ENCODE results near the gene PTPN4.
A peak's percentile ranks its signal among the peaks of the same experiment; 100 is the strongest.
"Not testable (repeated sequence)": the region's sequence is repeated elsewhere in the genome, so short reads cannot be mapped to it uniquely, and the experiment has no call there.

Gene PTPN4

DNA sequence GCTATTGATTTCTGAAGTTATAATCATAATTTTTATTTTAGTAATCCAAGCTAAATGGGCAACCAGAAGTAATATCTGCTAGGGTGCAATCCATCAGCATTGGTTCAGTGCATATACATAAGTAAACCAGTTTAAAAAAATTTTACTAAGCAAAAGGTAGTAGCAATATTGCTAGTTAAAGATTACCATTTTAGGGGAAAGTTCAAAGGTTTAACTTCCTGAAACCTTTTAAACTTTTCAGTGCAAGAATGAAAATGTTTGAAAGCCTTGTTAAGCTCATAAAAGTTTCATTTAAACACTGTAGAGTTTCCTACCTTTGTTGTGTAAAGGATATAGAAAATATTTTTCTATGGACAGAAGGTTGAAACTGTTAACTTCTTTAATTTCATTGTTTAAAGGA, 222.2 kb downstream of the PTPN4 start:
- DNase-seq = no peak

GRCh38 chr2:119982506-119982905, 222.8 kb downstream of the PTPN4 start:
- no peak for DNase-seq

DNA sequence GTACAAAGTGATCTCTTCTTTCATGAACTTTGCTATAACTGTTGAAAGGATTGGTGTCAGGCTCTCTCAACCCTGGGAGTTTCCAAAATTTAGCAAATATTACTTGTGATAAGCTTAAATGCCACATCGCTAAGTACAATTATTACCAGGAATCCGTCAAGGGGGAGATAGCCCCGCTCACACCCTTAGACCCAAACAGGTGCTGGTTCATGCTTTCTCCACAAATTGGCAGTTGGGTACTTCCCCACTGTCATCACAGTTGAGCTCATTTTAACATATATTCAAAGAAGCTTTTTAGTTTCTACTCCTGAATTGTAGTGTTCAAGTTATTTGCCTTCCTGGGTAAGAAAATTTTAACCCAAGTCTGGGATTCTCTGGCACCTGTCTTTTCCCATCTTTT, 223.4 kb downstream of the PTPN4 start:
- DNase-seq = no peak

DNA sequence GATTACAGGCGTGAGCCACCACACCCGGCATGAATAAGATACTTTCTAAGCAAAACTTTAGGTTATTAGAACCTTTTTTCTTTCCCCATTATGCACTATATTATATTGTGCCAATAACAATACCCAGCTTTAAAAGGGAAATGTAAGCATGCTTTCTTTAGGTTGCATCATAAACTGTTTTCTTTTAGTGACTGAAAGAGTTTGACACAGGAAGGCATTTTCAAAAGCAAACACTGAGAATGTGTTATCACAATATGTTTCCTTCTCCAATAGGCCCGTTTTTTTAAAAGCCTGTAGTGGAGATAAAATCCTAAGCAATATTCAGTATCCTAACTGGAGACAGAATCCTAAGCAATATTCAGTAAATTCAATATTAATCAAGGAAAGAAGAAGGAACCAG, 236.4 kb downstream of the PTPN4 start:
- no peak for DNase-seq

DNA sequence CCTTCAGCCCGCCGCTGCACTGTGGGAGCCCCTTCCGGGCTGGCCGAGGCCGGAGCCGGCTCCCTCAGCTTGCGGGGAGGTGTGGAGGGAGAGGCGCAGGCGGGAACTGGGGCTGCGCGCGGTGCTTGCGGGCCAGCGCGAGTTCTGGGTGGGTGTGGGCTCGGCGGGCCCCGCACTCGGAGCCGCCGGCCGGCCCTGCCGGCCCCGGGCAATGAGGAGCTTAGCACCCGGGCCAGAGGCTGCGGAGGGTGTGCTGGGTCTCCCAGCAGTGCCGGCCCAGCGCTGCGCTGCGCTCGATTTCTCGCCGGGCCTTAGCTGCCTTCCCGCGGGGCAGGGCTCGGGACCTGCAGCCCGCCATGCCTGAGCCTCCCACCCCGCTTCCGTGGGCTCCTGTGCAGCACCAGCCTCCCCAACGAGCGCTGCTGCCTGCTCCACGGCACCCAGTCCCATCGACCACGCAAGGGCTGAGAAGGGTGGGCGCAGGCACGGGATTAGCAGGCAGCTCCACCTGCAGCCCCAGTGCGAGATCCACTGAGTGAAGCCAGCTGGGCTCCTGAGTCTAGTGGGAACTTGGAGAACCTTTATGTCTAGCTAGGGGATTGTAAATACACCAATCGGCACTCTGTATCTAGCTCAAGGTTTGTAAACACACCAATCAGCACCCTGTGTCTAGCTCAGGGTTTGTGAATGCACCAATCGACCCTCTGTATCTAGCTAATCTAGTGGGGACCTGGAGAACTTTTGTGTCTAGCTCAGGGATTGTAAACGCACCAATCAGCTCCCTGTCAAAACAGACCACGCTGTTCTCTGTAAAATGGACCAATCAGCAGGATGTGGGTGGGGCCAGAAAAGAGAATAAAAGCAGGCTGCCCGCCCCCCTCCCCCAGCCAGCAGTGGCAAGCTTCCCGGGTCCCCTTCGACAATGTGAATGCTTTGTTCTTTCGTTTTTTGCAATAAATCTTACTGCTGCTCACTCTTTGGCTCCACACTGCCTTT, 237.5 kb downstream of the PTPN4 start:
- DNase-seq = not testable (repeated sequence)

GRCh38 chr2:120001471-120001870, 241.7 kb downstream of the PTPN4 start:
- DNase-seq = no peak

DNA sequence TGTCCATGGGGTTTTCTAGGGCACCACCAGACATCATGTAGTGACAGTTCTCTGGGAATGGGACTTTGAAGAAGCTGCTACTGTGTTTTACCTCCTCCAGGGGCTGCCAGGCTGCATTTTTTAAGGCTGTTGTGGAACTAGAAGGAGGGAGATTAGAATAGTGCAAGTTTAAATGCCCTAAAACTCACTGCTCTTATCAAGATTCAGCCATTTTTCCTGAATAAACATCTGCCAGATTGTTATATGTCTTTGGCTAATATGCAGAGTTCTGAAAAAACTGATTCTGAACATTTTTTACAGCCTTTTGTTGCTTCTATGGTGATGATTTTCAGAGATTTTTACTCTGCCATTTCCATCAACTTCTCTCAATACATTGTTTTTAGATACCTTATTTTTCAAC, 244.5 kb downstream of the PTPN4 start:
- DNase-seq = no peak

DNA sequence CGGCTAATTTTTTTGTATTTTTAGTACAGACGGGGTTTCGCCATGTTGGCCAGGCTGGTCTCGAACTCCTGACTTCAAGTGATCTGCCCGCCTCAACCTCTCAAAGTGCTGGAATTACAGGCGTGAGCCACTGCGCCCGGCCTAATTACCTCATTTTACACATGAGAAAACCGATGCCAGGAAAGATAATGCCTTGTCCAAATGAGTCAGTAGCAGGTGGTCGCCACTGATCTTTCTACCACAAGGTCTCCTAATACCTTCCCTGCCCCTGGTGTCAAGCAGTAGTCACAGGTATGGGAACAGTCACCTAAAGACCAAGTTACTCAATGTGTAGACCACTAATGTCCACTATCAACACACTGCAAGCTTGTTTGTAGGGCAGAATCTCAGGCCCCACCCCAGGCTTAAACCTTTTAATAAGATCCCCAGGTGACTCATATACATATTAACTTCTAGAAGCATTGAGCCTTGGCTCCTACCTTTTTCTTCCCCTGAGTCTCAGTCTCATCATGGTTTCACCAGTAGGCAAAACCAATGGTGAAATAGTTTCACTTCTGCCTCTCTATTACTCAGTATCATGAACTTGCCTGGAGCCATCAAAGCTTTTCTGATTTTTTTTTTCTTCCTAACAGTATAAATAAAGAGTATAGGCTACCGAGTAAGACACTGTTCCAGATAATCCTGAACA, 246.3 kb downstream of the PTPN4 start:
- no peak for DNase-seq

DNA sequence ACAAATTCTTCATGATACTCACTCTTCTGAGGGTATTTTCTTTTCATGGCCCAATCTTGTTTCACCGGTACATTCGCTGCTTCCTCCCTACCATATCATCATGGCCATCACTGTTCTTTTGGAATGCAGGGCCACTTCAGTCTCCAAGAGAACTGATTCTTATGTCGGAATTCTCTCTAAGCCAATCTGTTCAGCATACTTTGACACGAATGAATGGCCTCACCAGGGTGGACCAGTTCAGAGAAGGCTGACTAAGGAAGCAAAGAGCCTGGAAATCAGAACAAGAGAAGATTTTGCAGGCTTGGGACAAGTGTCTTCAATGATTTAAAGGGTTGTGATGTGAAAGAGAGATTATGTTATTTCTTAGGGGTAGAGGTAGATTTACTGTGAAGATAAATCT, 248.1 kb downstream of the PTPN4 start:
- DNase-seq = no peak

DNA sequence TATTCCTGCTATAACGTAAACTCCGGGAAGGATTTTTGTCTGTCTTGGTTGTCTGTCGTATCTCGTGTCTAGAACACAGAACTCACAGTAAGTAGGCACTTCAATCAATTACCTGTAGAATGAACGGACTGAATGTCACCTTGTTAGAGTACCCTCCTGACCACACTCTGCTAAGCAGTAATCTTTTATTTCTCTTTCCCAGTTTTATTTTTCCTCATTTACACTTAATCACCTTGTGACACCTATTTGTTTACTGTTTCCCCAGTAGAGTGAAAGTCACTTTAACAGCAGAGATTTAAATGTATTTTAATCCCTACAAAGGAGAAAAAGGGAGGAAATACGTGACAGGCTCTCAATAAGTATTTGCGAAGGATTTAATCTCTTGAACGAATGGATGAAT, 252.6 kb downstream of the PTPN4 start:
- DNase-seq = no peak

GRCh38 chr2:120012771-120013596, 253.3 kb downstream of the PTPN4 start, which contains the start of gene EPB41L5:
Gene EPB41L5, plus strand, starts transcription at chr2:120013077. Its CDS starts 6,008 bp downstream, at chr2:120019085.
- peak; percentile 79 for DNase-seq

GRCh38 chr2:120013597-120014223, 254.0 kb downstream of the PTPN4 start:
- no peak for DNase-seq

GRCh38 chr2:120014226-120014980, 254.7 kb downstream of the PTPN4 start:
- no peak for DNase-seq

GRCh38 chr2:120016800-120017199, 257.1 kb downstream of the PTPN4 start:
- DNase-seq = no peak

DNA sequence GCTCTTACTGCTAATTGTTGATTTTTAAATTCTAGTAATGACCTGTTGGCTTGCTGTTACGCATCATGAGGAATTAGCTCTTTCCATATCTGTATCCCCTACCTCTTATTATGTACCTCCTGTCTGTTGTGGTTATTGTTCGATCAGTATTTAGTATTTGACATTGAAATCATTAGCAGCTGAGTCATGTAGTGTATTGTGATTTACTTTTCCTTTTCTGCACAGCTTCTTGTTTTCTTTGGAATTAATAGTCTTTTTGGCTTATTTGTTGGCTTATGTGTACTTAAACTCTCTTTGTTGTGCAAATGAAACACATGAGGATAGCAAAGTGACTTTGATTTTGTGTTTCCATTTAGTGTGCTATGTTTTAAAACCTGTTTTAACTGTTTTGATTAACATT, 257.5 kb downstream of the PTPN4 start:
- DNase-seq = no peak

GRCh38 chr2:120018549-120018948, 258.8 kb downstream of the PTPN4 start:
- no peak for DNase-seq

- no peak for DNase-seq
Observed at GRCh38 chr2:120020554-120020953, 260.8 kb downstream of the PTPN4 start.

DNA sequence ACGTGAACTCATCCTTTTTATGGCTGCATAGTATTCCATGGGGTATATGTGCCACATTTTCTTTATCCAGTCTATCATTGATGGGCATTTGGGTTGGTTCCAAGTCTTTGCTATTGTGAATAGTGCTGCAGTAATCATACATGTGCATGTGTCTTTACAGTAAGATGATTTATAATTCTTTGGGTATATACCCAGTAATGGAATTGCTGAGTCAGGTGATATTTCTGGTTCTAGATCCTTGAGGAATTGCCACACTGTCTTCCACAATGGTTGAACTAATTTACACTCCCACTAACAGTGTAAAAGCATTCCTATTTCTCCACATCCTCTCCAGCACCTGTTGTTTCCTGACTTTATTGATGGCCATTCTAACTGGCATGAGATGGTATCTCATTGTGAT, 262.8 kb downstream of the PTPN4 start:
- DNase-seq = not testable (repeated sequence)

GRCh38 chr2:120026890-120027289, 267.2 kb downstream of the PTPN4 start:
- DNase-seq = no peak

DNA sequence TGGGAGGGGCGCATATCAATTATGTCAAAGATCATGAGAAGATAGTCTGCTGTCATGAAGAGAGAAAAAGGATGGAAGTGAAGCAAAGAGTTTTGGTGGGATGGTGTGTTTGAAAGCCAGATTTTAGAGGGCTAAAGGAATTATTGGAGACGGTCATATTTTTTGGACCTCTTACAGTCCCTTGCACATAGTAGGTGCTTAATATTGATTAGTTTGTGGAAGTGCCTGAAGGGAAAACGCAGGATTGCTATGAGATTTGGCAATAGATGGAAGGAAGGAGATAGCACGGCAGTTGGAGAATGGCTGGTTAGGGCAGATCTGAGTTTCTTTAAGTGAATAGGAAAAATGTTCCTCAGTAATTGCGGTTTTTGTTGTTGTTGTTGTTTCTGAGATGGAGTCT, 269.1 kb downstream of the PTPN4 start:
- DNase-seq = no peak

All from CD4-positive, alpha-beta T cell treated with Interleukin-4 for 4 hours (primary cell).